HG03045 (cell line): ENCODE results near the gene TMEM178A.

ENCODE experiments used
- ATAC-seq: cut with Tn5 transposase; IDR thresholded peaks from one replicate; pipeline ENCODE4 v1.9.1; 2021; ENCODE audit warnings: mild to moderate bottlenecking, moderate library complexity; ENCODE audit not compliant: unreplicated experiment

TMEM178A gene

GRCh38 chr2:39736640-39737039, 70.9 kb downstream of the TMEM178A start:
- no peak for ATAC-seq

GRCh38 chr2:39737661-39738060, 71.9 kb downstream of the TMEM178A start:
- ATAC-seq, result no peak

- ATAC-seq, result no peak
Measured at GRCh38 chr2:39738936-39739335, 73.2 kb downstream of the TMEM178A start.

DNA sequence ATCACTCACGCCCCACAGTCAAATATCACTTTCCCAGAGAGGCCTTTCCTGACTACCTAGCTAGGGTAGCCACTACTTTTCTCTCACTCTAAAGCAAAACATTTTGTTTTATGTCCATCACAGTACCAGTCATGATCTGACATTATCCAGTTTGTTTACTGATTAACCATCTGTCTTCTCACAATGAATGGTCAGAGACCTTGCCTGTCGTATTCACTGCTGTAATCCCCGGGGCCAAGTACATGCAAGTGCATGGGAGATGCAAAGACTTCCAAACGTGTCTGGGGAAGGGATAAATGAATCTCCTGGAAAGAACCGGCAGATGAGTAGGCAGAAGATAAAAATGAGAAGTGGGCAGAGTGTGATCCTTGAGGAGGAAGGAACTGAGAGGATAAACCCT, 73.7 kb downstream of the TMEM178A start:
- ATAC-seq, result no peak

GRCh38 chr2:39741871-39742270, 76.2 kb downstream of the TMEM178A start:
- no peak for ATAC-seq

DNA sequence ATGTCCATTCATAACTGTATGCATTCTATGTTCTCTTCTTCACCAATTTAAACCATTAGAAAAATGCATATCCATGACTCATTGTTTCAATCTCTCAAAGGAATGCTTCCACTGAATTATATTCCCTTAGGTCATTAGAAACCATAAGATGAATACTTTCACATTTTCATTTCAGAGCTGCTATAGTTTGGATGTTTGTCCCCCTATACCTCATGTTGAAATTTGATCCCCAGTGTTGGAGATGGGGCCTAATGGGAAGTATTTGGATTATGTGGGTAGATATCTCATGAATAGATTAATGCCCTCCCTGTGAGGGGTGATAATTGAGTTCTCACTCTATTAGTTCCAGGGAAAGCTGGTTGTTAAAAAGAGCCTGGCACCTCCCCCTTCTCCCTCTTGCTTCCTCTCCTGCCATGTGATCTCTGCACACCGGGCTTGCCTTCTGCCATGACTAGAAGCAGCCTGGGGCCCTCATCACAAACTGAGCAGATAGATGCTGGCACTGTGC, 77.6 kb downstream of the TMEM178A start:
- ATAC-seq, result no peak

DNA sequence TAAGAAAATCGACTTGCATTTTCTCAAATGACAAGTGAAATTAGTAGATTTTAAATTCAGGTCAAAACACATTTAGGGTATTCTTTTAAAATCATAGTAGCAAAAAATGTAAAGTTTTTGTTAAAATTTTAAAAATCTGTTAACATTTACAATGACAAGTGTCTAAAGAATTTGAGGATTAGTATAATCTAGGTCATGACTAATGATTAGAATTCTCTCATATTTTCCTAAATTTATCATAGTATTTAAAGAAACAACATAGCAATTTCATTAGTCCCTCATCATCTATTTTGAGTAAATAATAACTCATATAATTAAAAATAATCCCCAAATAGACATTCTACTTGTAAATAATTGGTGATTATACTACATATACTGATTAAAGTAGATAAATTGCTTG, 89.7 kb downstream of the TMEM178A start:
- ATAC-seq, result no peak

DNA sequence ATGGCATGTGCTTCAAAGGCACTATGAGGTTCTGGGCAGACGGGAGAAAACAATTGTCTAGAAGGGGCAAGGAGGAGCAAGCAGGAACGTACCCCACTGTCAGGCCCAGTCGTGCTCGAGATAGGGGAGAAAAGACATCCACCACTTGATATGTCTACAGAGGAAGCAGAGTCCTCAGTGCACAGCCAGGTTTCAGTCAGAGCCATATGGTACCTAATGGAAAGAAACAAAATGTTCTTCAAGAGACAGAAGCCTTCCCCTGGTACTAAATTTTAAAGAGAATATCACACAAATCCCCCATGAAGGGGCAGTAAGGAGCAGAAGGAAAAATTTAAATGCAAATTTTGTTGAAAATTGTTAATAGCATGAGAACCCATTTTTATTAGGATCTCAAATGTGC, 91.4 kb downstream of the TMEM178A start:
- ATAC-seq, result no peak

DNA sequence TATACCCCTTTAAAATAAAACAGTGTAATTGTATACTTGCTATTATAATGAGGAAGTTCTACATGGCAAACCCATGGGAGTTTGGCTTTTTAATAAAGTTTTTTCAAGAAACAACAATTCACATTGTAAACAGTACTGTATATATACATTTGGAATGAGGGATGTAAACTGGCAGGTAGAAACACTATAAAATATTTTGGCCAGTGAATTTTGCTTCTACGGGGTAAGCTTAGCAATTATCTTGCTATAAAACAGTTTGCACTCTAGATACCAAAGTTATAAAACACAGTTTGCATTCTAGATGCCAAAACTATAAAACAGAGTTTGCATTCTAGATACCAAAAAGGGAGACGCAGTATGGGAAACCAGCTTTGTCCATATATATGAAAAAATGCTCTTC, 96.7 kb downstream of the TMEM178A start:
- ATAC-seq, result no peak
